ENCODE data around the gene CSMD2.

DNA sequence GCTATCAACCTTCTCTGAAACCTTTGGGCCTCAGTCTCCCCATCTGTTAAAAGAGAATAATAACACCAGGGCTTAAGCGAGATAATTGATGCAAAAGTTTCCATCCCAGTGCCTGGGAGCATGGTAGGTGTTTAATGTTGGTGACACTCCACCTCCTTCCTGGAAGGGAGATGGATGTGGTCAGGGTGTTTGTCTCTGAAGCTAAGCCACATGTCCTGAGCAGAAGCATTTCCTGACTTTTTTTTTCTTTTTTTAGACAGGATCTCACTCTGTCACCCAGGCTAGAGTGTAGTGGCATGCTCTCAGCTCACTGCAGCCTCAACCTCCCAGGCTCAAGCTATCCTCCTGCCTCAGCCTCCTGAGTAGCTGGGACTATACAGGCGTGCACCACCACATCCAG lies 373.8 kb downstream of the CSMD2 start:
- TF ChIP-seq, protein P1, sequence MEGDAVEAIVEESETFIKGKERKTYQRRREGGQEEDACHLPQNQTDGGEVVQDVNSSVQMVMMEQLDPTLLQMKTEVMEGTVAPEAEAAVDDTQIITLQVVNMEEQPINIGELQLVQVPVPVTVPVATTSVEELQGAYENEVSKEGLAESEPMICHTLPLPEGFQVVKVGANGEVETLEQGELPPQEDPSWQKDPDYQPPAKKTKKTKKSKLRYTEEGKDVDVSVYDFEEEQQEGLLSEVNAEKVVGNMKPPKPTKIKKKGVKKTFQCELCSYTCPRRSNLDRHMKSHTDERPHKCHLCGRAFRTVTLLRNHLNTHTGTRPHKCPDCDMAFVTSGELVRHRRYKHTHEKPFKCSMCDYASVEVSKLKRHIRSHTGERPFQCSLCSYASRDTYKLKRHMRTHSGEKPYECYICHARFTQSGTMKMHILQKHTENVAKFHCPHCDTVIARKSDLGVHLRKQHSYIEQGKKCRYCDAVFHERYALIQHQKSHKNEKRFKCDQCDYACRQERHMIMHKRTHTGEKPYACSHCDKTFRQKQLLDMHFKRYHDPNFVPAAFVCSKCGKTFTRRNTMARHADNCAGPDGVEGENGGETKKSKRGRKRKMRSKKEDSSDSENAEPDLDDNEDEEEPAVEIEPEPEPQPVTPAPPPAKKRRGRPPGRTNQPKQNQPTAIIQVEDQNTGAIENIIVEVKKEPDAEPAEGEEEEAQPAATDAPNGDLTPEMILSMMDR (IDR thresholded peaks at IDR 0.05), result no peak
- no peak for TF ChIP-seq EP300 (IDR thresholded peaks at IDR 0.05)
- TF ChIP-seq POLR2A (IDR thresholded peaks at IDR 0.05), result no peak
- no peak for TF ChIP-seq POLR2AphosphoS5 (IDR thresholded peaks at IDR 0.05)

Data from sigmoid colon (tissue), 4 donors.